NCI-H345 treated with DMSO at 0.1 percent for 48 hours (cell line): ENCODE measurements around the gene NKAIN2.

Experiments used
- DNase-seq: peaks from one replicate; lab custom pipeline; 2025; ENCODE audit not compliant: unreplicated experiment; lab: John Stamatoyannopoulos, UW

Gene NKAIN2

DNA sequence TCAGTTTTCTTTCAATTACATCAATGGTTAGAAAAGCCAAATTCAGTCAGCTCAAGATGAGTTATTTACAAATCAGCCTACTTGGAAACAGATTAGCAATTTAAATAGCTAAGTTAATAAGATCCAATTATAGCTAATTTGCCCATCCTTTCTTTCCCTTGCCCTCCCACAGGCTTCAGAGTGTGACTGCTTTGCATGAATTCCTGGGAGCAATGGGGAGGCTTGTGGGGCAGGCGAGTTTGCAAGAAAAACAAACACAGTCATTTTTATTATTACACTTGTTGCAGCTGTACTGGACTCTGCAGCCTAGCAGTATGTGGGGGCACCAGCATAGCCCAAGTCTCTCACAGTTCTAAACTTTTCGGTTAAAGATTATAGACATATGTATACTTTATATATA is 219.0 kb downstream of the NKAIN2 start:
- no peak for DNase-seq

DNA sequence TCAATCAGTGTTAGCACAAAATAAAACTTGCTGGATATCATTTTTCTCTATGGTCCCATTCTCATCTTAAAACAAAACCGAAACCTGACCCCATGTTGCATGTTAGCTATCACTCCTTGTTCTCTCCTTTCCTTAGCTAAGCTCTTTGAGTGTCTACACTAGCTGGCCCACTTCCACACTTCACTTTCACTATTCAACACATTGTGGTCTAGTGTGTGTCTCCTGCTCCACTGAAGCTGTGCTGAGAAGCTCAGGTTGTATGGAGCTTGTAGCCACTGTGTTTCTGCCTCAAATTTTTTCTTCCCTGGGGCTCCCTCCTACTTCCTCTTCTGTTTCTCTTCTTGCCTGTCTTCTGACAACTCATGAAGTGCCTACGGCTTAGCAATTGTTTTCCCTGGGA is 223.0 kb downstream of the NKAIN2 start:
- no peak for DNase-seq

DNA sequence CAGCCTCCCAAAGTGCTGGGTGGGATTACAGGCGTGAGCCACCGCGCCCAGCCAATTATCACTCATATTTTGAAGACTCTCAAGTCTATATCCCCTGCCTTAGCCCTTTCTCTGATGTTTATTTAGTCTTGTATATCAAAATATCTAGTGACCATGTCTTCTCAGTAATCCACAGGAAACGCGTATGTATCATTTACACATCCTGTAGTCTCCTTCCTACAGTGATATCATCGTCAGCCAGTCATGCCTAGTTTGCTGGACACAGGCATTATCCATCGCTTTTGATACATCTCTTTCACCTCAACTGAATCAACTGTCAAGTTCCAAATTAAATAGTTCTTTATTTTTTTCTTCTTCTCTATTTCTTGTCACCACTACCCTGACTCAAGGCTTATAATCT is 223.7 kb downstream of the NKAIN2 start:
- no peak for DNase-seq

DNA sequence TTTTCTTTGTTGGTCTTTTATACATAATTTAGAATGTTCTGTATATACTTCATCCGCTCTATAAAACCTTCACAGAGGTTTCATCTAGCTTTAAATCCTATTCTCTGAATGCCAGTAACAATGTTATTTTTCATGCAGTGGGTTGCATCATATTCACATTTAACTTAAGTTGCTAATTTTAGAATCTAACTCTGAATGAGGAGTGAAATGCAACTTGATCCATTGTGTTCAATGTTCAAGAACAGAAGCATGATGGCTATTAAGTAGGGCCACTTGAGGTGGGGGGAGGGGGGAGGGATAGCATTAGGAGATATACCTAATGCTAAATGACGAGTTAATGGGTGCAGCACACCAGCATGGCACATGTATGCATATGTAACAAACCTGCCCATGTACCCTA is 224.5 kb downstream of the NKAIN2 start:
- DNase-seq = no peak

DNA sequence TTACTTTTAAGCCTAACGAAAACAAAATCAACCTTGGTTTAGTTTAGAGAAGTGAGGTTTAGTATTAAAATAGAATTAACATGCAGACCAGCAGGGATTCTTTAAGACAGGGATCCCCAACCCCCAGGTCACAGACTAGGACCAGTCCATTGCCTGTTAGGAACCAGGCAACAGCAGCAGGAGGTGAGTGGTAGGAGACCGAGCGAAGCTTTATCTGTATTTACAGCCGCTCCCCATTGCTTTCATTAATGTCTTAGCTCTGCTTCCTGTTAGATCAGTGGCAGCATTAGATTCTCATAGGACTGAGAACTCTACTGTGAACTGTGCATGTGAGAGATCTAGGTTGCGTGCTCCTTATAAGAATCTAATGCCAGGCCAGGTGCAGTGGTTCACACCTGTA is 225.9 kb downstream of the NKAIN2 start:
- DNase-seq = no peak

DNA sequence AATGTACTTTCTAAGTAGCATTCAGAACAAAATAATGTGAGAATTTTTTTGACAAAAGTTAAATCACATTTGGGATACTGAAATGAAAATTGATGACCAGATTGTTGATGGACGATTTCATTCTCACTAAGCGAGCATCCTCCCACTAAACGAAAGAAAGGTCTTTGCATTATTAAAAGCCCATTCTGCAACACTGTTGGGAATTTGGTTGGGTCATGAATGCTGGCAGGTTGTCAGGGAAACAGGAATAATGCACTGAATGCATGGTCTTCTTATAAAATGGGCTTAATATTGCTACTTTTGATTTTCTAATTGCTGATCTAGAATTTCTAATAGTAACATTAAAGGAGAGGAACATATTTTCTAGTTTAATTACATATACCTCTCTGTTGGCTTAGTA is 229.8 kb downstream of the NKAIN2 start:
- no peak for DNase-seq

DNA sequence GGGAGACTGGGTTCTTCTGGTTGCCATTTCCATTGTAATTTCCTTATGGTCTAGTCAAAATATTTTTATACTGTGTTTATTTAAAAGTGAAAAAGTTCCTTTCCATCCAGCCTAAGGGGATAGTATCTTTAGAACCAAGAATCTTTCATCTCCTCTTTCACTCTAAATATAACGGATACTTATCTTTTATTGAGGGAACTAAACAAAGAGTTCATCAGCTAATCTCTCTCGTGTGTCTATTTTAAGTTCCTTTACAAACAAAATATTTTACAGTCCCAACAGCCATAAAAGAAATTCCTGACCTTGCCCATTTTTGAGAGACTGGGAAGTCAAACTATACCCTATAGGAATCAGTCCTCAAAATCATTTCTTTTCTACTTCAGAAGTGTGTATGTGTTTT is 232.7 kb downstream of the NKAIN2 start:
- DNase-seq = no peak

DNA sequence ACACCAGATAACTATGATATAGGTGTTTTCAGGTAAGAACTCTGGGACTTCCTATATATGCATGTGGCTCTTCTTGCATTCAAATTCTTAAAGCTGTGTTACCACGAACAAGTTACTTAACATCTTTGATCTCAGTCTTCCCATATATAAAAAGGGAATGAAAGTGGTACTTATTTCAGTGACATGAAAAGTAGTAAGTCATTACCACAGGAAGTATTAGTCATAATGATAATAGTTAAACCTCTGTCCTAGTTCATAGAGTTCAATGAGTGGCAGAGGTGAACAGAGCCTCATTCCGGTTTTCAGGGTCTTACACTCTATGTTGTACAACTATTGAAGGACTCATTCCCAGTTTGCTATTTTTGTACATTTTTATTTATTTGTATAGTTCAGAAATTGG is 237.0 kb downstream of the NKAIN2 start:
- no peak for DNase-seq

DNA sequence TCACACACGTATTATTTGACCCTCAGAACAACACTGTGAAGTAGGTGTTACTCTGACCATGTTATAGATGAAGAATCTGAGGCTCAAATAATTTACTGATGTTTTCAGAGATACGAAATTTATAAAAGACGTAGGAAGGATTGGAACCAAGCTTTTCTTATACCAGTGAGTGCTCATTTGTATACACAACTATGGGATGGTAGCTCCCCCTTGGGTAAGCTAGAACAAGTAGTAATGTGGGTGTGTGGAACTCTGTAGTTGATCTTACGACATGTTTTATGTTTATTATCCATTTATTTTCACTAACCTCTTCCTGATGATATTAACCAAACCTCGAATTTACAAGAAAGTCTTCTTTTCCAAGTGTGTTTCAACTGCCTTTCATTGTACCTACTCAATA is 248.5 kb downstream of the NKAIN2 start:
- DNase-seq = no peak

DNA sequence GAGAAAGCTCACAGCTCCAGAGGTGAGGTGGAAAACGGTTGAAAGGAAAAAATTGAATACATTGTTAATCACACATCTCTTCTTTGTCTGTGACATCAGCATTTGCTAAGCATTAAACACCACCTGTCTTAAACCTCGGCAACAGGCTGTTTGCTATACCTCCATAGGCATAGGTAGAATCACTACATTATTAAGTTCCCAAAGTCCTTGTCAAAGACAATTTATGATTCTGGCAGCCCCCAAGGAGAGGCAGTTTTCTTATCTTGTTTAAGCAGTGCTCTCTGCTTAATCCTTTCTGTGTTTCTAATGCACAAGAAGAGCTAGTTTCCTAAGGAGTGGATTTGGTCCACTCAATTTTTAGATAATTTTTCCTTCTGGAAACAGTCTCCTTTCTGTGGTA is 249.7 kb downstream of the NKAIN2 start:
- DNase-seq = no peak

DNA sequence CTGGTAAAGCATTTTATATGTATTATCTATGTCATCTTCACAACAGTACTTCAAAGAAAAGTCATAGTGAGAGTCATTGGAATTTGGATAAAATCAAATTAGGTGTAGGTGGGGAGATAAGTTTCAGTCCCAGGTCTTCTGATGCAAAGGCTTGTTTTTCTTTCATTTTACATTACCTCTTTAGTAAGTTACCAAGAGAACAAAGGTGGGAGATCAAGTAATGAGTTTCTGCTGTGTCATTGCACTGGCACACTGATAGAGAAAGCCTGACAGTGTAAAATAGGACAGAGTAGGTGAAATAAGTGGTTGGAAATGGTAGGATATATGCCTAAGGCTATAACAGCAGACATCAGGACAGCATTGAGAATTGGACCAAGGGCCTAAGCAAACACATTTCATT is 250.4 kb downstream of the NKAIN2 start:
- DNase-seq = no peak

DNA sequence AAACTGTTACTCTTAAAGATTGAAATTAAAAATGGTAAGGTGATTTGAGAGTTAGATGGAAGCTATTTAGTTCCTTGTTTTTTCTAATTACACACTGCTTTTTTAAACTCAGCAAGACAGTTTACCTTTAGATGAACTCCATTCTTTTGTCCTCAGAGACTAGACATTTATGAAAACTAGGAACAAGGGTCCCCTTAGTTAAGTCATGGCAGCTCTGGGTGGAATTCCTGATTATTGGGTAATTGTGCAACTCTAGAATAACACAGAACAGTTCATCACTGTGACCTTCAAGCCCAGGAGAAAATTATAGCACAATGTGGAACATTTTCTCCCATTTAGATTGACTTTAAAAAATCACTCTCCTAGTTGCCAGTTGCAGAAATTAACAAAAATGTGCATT is 251.7 kb downstream of the NKAIN2 start:
- no peak for DNase-seq

DNA sequence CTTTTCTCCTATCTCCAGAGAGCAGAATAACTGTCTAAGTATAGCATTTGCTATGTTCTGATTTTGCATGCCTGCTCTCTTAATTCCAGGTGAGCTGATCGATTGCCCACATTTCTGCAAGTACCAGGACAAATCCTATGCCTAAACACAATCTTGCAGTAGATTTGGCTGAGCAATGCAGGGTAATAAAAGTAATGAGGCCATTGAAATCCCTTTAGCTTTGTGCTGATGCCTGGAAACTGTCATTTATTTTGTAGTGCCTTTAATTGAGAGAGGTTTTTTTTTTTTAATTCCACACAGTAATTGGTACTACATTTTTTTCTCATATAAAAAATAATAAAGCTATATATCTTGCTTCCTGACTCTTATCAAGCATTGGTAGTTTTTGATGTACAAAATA is 252.3 kb downstream of the NKAIN2 start:
- DNase-seq = peak; percentile 17

DNA sequence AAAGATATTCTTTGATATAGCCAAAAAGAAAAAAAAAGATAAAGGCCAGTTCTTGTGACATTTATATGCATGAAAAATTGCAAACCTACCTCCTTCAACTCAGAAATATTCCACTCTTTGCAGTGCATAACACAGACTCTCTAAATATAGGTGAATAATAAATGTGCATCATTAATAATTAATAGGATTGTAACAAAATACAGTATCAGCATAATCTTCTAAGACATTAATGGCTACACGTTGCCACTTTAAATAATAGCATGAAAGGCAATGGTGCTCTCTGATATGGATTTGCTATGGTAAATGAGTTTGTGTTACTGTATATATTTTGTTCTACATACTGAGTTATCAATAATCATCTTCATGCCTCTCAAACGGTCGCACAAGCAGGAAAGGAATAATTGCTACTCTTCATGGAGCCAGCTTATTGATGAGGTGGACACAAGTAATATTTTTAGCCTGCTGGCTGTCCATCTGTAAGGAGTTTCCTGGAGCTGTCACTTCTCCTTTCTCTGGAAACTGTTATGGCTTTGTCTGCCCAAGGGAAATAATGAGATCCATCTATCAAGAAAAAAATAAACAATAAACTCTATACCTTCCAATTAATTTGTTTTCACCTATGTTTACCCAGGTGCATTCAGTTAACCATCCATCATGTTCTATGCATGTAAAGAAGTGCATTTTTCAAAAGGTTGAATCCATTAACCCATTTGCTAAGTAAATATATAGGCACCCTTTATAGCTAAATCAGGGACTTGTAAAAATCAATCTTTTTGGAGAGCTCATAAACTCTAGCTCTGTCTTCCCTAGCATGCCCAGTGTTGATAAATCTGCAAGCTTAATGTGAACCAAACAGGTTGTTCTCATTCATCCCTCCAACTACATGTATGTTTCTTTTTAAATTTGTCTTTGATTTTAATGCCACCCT is 253.0 kb downstream of the NKAIN2 start:
- peak; percentile 95 for DNase-seq

DNA sequence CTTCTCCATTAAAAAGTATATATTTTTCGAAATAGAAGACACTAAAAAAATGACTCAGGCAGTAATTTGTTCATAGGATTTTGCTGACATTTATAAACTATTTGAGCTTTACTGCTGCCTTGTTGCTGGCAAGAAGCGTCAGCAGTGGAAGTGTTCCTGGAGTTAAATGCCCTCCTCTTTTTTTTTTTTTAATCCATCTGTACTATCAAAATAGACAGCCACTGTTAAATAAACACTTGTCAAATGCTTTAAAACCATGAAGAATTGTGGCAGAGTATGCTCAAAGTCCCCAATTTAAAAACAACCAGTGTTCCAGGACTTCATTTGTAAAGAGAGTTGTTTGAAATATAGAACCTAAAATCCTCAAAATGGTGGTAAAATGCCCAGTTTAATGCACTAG is 253.8 kb downstream of the NKAIN2 start:
- DNase-seq = peak; percentile 85

DNA sequence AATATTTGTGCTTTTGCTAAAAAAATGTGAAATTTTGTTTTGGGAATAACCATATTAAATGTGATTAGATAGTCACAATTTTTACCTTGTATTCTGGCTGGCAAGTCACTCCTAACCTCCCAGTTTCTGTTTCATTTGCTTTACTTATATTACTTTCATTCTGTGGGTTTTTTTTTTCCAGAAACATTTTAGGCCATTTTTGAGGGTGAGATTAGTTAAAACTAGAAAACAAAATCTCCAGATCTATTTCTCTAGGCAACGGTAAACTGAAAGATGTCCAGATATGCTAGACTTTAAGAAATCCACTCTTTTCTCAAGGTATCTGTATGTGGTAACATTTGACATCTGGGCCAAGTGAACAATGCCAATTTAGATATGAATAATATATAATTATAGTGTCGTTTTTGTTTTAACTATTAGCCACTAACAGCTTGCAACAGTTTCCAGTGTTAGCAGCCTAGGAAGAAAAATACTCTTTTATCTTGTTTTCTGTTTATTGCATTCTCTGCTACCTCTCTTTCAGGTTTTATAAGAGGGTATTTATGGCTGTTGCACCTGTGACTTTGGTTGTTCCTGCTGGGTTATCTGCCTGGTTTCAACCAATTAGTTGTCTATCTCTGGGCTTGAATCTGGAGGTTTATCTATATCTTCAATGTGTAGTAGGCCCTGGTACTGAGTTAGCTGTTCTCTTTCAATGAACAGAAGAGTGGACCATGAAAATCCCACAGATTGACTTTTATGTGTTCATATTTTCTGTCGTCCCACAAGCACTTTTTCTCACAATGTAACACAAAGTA is 260.9 kb downstream of the NKAIN2 start:
- DNase-seq = no peak

DNA sequence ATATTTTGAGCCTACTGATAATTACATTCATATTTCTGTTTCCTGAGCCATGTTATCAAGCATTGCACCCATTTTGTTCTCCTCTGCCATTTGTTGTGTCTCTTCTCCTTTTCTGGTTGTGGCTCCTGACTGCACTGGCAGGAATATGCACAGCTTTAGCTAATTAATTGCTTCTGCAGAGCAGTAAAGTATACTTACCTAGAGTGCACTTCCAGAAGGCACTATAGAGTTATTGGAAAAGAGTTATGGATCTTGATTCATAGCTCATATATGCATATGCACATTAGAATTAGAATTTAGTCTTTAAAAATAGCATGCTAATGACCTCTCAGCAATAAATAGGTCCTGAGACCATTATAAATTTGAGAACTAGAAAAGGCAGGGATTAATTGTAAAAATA is 262.6 kb downstream of the NKAIN2 start:
- no peak for DNase-seq

DNA sequence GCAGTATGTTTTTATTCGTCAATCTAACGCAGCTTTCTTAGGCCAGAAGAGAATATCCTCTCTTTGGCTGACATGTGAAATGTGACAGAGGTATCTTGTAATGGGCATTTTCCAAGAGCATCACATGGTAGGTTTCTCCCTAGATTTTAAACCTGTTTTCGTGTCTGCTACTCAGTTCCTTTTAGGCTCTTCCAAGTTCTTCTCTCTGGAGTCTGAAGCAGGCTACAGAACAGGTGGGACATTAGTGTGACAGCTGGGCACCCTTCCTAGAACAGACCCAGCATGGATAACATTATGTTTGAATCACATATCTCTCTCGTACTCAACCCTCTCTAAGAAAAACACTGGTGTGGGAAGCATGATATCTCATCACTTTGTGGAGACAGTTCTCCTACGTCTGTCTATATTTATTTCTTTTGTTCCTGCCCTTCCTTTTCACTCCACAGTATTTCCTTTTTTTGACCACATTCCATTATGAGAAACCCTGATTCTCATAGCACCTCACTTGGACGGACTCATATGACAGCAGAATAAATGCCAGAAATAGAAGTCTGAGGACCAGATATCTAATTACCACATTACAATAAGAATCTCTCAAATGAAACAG is 263.4 kb downstream of the NKAIN2 start:
- DNase-seq = peak; percentile 24

DNA sequence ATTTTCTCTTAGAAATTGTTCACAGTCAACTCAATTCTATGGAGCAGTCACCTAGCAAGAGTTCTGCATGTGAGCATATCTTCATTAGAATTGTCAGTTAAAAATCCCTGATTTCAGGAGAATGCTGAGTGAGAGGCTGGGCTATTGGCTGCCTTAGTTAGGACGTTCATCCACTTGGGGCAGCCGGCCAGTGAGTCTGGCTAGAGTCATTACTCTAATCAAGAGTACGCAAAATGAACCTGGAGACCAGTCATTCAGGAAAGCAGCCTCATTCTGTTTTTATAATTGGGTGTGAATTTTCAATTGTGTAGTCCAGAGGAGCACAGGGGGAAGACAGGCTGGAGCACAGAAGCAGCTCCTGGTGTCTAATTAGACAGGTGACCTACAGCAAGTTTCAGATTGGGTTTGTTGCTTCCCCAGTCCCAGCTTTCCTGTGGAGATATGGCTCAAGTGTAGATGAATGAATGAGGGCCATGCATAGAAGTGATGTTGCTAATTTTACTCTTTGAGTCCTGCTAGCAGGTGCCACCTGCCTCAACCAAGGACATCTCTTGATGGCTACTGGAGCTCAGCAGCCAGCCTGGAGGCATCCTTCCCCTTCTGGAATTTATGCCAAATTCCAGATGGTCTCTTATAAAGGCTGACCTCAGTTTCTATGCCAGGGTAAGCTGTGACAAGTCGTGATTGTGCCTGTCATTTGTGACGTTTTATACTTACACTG is 265.7 kb downstream of the NKAIN2 start:
- DNase-seq = no peak

DNA sequence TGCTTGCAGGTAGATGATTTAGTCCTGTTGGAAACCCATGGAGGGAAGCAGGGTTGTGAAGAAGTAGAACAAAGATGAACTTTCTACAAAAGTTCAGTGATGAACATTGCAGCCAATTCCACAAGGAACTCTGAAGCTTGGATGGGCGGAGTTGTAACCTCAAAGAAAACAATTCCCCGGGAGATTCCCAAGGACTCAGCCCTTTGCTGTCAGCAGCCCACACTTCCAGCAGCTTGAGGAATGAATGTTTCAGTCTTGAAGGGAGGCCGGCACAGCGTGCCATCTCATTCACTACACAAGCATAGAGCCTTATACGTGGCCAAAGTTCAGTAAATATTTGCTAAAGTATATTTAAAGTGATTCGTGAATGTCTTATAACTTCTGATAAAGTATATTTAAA is 269.4 kb downstream of the NKAIN2 start:
- DNase-seq = no peak
